ENCODE results near the gene RHOV.

RHOV gene

DNA sequence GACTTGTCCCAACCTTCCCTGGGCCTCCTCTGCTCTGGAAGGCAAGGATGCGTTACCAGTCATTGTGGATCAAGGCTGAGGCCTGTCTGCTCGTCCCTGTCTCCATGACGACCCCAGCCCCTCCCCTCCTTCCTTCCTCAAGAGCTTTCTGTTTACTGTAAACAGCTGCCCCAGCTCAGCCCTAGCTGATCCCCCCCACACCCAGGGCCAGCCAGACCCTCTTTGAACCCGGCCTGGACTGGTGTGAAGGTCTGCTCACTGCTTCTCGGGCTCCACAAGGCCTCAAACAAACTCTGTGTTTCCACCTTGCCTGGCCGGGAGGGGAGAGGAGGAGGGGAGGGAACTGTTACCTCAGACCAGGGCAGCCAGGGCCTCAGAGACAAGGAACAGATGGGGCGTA, 37.1 kb upstream of the RHOV start:
- TF ChIP-seq, protein P1, sequence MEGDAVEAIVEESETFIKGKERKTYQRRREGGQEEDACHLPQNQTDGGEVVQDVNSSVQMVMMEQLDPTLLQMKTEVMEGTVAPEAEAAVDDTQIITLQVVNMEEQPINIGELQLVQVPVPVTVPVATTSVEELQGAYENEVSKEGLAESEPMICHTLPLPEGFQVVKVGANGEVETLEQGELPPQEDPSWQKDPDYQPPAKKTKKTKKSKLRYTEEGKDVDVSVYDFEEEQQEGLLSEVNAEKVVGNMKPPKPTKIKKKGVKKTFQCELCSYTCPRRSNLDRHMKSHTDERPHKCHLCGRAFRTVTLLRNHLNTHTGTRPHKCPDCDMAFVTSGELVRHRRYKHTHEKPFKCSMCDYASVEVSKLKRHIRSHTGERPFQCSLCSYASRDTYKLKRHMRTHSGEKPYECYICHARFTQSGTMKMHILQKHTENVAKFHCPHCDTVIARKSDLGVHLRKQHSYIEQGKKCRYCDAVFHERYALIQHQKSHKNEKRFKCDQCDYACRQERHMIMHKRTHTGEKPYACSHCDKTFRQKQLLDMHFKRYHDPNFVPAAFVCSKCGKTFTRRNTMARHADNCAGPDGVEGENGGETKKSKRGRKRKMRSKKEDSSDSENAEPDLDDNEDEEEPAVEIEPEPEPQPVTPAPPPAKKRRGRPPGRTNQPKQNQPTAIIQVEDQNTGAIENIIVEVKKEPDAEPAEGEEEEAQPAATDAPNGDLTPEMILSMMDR (IDR thresholded peaks at IDR 0.05; ENCODE audit: low read depth, low read length) = no peak
- DNase-seq (ENCODE audit: extremely low read depth, low read depth) = no peak

DNA sequence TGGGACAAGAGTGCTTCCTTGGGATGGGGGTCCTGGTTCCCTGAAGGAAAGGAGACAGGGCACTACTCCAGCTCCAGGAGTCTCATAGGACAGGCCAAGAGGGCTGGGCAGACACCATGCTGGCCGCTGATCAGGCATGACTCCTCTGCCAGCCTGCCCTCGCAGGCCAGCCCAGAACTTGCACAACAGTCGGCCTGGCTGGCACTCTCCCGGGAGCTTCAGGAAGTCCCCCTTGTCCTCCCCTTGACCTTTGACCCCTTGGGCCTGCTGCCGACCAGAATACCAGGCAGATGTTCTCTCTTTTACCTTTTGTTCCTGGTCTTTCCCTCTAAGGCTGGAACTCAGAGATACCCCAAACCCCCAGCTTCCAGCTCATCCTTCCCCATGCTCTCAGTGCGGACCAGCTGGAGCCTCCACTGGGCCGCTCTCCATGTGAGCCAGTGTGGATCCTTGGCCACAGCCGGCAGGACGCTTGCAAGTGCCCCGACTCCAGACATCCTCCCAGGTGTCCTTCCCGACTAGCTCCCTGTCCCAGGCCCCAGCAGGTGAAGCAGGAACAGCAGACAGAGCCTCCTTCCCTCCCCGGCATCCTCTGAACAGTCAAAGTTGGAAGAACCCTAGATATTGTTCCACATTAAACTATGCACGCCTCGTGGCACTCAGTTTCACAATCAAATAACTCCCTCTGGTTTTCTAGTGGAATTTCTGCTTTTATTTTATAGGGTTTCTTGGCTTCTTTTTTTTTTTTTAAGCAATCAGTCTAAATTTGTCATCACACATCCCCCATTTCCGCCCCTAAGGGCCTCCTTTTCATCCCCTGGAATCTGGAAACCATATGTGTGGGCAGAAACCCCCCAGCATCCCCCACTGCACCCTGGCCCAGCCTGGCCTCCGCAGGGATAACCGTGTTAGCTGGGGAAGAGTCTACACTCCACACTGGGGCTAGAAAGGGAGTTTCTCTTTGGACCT, 35.9 kb upstream of the RHOV start:
- TF ChIP-seq, protein P1 (IDR thresholded peaks at IDR 0.05; ENCODE audit: low read depth, low read length) = no peak

GRCh38 chr15:40908095-40908494, 34.1 kb upstream of the RHOV start:
- no peak for DNase-seq (ENCODE audit: extremely low read depth, low read depth)
- TF ChIP-seq, protein P1 (IDR thresholded peaks at IDR 0.05; ENCODE audit: low read depth, low read length) = no peak

More for the DNA sequence above, 35.9 kb upstream of the RHOV start:
- DNase-seq (ENCODE audit: extremely low read depth, low read depth) = no peak

GRCh38 chr15:40906991-40907802, 33.2 kb upstream of the RHOV start:
- TF ChIP-seq, protein P1 (IDR thresholded peaks at IDR 0.05; ENCODE audit: low read depth, low read length) = no peak
- no peak for DNase-seq (ENCODE audit: extremely low read depth, low read depth)

GRCh38 chr15:40906091-40906990, 32.3 kb upstream of the RHOV start:
- DNase-seq (ENCODE audit: extremely low read depth, low read depth) = peak; percentile 97
- TF ChIP-seq, protein P1 (IDR thresholded peaks at IDR 0.05; ENCODE audit: low read depth, low read length) = peak; percentile 78

GRCh38 chr15:40904552-40905201, 30.6 kb upstream of the RHOV start:
- TF ChIP-seq, protein P1 (IDR thresholded peaks at IDR 0.05; ENCODE audit: low read depth, low read length) = no peak
- no peak for DNase-seq (ENCODE audit: extremely low read depth, low read depth)

Measured in AG09319 (cell line).